Endothelial cell of umbilical vein (primary cell): ENCODE measurements around the gene RLN3. TPM values are rescaled to one million over a fixed set of nuclear protein-coding genes. Genes with fewer than 3 reads are reported as not detected.

ENCODE experiments used
- BruUV-seq: library from RNA; stranded (reverse); fragments of 400-500 nt; replicated peaks from 2 replicates; lab custom pipeline; 2021; lab: Mats Ljungman, UMichigan
- CTCF ChIA-PET: fragments of 300-600, 350-600 bp; sonication (Branson Sonifier 250); formaldehyde crosslinking; loops from one replicate; lab custom pipeline; 2021; ENCODE audit warnings: antibody characterized with exemption, inconsistent platforms; lab: Charles Lee
- POLR2A ChIA-PET: fragments of 300-600, 350-600 bp; sonication (Branson Sonifier 250); formaldehyde crosslinking; loops from one replicate; lab custom pipeline; 2021; ENCODE audit warnings: antibody characterized with exemption, inconsistent platforms; lab: Charles Lee
- DNase-seq: peaks from one replicate; pipeline ENCODE4 v3.0.0-alpha.2; 2011; ENCODE audit warnings: low read depth, low spot score
- FAIRE-seq: peaks from 2 replicates; lab custom pipeline; 2011; peaks lifted over from hg19 to GRCh38; lab: Jason Lieb, UNC
- H2AFZ ChIP-seq: 2 replicates; pipeline ENCODE4 v1.6.0; 2012; ENCODE audit warnings: low read depth, low read length, control low read depth, inconsistent platforms
- H3K27ac ChIP-seq: 2 replicates; pipeline ENCODE4 v1.5.1; 2011; ENCODE audit warnings: low read depth, mild to moderate bottlenecking, control low read depth, low read length, moderate library complexity; ENCODE audit not compliant: insufficient read depth
- H3K27me3 ChIP-seq, 2 experiments: 2 replicates each; pipeline versions ENCODE4 v1.6.0 to v1.6.1; 2011; ENCODE audit warnings: low read length in 2 of 2, mixed read lengths in 1 of 2; ENCODE audit not compliant: control insufficient read depth in 2 of 2, insufficient read depth in 2 of 2
- H3K36me3 ChIP-seq, 2 experiments: 2 replicates in 1 of 2; 3 replicates in 1 of 2; pipeline ENCODE4 v1.5.1; 2011; ENCODE audit warnings: low read length in 2 of 2, mild to moderate bottlenecking in 1 of 2, moderate library complexity in 1 of 2; ENCODE audit not compliant: control insufficient read depth in 2 of 2, insufficient read depth in 2 of 2; ENCODE audit errors: extremely low read depth in 1 of 2
- H3K4me1 ChIP-seq: 3 replicates; pipeline ENCODE4 v1.5.1; 2011; ENCODE audit warnings: mild to moderate bottlenecking, low read length; ENCODE audit not compliant: control insufficient read depth, insufficient read depth; ENCODE audit errors: extremely low read depth
- H3K4me2 ChIP-seq: 2 replicates; pipeline ENCODE4 v1.6.1; 2011; ENCODE audit warnings: low read length, control low read depth, mixed read lengths; ENCODE audit not compliant: insufficient read depth
- H3K4me3 ChIP-seq, 3 experiments: fragments of 200-600 bp in 1 of 3; sonication (generic), shearing (Covaris generic) in 1 of 3; replicated peaks in 1 of 3; 2 replicates each; pipeline ENCODE4 v1.5.1; 2011 to 2016; ENCODE audit warnings: control low read depth in 3 of 3, low read length in 3 of 3, mild to moderate bottlenecking in 2 of 3, inconsistent platforms in 1 of 3, low read depth in 1 of 3, moderate library complexity in 1 of 3; ENCODE audit not compliant: insufficient read depth in 1 of 3
- H3K79me2 ChIP-seq: 2 replicates; pipeline ENCODE4 v1.6.0; 2012; ENCODE audit warnings: low read length, inconsistent platforms; ENCODE audit not compliant: control insufficient read depth, insufficient read depth
- H3K9ac ChIP-seq: replicated peaks from 2 replicates; pipeline ENCODE3; 2011; ENCODE audit warnings: low read length, control low read depth; ENCODE audit not compliant: insufficient read depth; ENCODE audit errors: extremely low read depth
- H3K9me1 ChIP-seq: replicated peaks from 3 replicates; pipeline ENCODE4 v1.6.0; 2011; ENCODE audit warnings: mild to moderate bottlenecking, low read length; ENCODE audit not compliant: control insufficient read depth, insufficient read depth; ENCODE audit errors: extremely low read depth
- H3K9me3 ChIP-seq: replicated peaks from 2 replicates; pipeline ENCODE4 v1.5.1; 2012; ENCODE audit warnings: low read length, inconsistent platforms; ENCODE audit not compliant: control insufficient read depth, insufficient read depth
- H4K20me1 ChIP-seq: replicated peaks from 2 replicates; pipeline ENCODE3; 2011; ENCODE audit warnings: mild to moderate bottlenecking, low read length; ENCODE audit not compliant: control insufficient read depth, insufficient read depth; ENCODE audit errors: extremely low read depth
- CTCF ChIP-seq, 2 donors: IDR thresholded peaks; 1 replicate in 1 of 2; 2 replicates in 1 of 2; pipeline ENCODE4 v1.5.1; 2011; ENCODE audit warnings: low read length in 2 of 2, mild to moderate bottlenecking in 2 of 2, moderate library complexity in 2 of 2, control low read depth in 1 of 2, inconsistent platforms in 1 of 2, low read depth in 1 of 2; ENCODE audit not compliant: insufficient read depth in 1 of 2; ENCODE audit errors: extremely low read depth in 1 of 2
- EZH2 ChIP-seq: IDR thresholded peaks from 2 replicates; pipeline ENCODE4 v1.6.1; 2012; ENCODE audit warnings: borderline replicate concordance, low read depth, mild to moderate bottlenecking, moderate library complexity, low read length, inconsistent platforms; ENCODE audit not compliant: severe bottlenecking
- FOS ChIP-seq: IDR thresholded peaks from 2 replicates; pipeline ENCODE4 v1.6.1; 2011; ENCODE audit warnings: mild to moderate bottlenecking, low read length, moderate library complexity, borderline replicate concordance; ENCODE audit not compliant: insufficient read depth
- GATA2 ChIP-seq: IDR thresholded peaks from 2 replicates; pipeline ENCODE4 v1.7.0; 2011; ENCODE audit warnings: low read depth, mild to moderate bottlenecking, moderate library complexity, mixed read lengths, low read length; ENCODE audit not compliant: insufficient read length, insufficient read depth
- JUN ChIP-seq: IDR thresholded peaks from 2 replicates; pipeline ENCODE4 v1.6.1; 2011; ENCODE audit warnings: borderline replicate concordance, low read depth; ENCODE audit not compliant: insufficient read length, insufficient read depth
- MYC ChIP-seq: IDR thresholded peaks from one replicate; pipeline ENCODE4 v1.6.1; 2011; ENCODE audit warnings: mild to moderate bottlenecking, low read depth, low read length
- POLR2A ChIP-seq: IDR thresholded peaks from 2 replicates; pipeline ENCODE4 v1.6.1; 2012; ENCODE audit warnings: low read depth, mild to moderate bottlenecking, control low read depth, low read length
- POLR2AphosphoS5 ChIP-seq: IDR thresholded peaks from 2 replicates; pipeline ENCODE4 v1.6.1; 2012; ENCODE audit warnings: low read depth, mild to moderate bottlenecking, control low read depth, low read length, moderate library complexity; ENCODE audit not compliant: insufficient read depth
- dilution Hi-C: fragments of 300-500 bp; cut with MboI; formaldehyde crosslinking; loops from one replicate; pipeline ENCODE4 v1.15.0; 2019; ENCODE audit warnings: low sequenced_read_pairs; ENCODE audit not compliant: extremely low pct_ligation_motif_present
- intact Hi-C: fragments of 100-400 bp; cut with micrococcal nuclease; formaldehyde crosslinking; loops from one replicate; pipeline ENCODE4 v1.10.0; 2022
- polyA plus RNA-seq, 4 experiments: library from polyadenylated mRNA; depleted of rRNA in 3 of 4; stranded (reverse) in 3 of 4; unstranded in 1 of 4; fragments of >200 nt; gene quantifications; 2 replicates each; pipeline versions ENCODE4 v1.2.1 to v1.2.3, GENCODE V29; 2011 to 2012; ENCODE audit warnings: missing spikeins in 1 of 4
- total RNA-seq: library from RNA; stranded (reverse); gene quantifications from 2 replicates; pipeline ENCODE4 v1.2.3, GENCODE V29; 2021
- TF ChIP-seq, protein P1 (sequence below): IDR thresholded peaks from 2 replicates; pipeline ENCODE4 v1.6.1; 2011; ENCODE audit not compliant: insufficient read depth, insufficient read length

The RLN3 gene
- total and polyA plus RNA-seq, 2 donors (not counting 3 experiments of a cell fraction or from before 2014, with no cell fraction given): not detected

- TF ChIP-seq, protein P1, sequence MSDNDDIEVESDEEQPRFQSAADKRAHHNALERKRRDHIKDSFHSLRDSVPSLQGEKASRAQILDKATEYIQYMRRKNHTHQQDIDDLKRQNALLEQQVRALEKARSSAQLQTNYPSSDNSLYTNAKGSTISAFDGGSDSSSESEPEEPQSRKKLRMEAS: no peak
- TF ChIP-seq POLR2A (no peak), MYC (no peak), JUN (no peak), EZH2 (no peak), GATA2 (no peak), POLR2AphosphoS5 (no peak), FOS (no peak), CTCF (IDR thresholded peaks at IDR 0.05; ENCODE audit: extremely low read depth in 1 of 2, insufficient read depth in 1 of 2, low read depth in 1 of 2, low read length in 2 of 2) (no peak)
- Histone ChIP-seq H3K36me3 (no peaks in the 10 kb centered on the region), H3K4me2 (no peak within 1 kb of the TSS), H2AFZ (no peak within 1 kb of the TSS), H3K79me2 (no peaks in the 10 kb centered on the region), H3K4me1 (no peaks in the 10 kb centered on the region), H3K9me3 (no peaks in the 10 kb centered on the region), H3K9me1 (no peaks in the 10 kb centered on the region), H3K4me3 (no peak within 1 kb of the TSS), H4K20me1 (no peaks in the 10 kb centered on the region), H3K9ac (no peak within 1 kb of the TSS), H3K27ac (no peak within 1 kb of the TSS), H3K27me3 (peaks cover 7 to 8% of the 10 kb centered on the region in 2 experiments)
- FAIRE-seq (no peak), DNase-seq (no peak)
- dilution Hi-C loops (no loop called here), intact Hi-C loops (no loop called here)
- POLR2A ChIA-PET: no interaction called here
- BruUV-seq: no TSS peak
- CTCF ChIA-PET: interaction anchor here (1.6 to 3.4 kb wide), 2 partner anchors 15 to 68 kb away, joined by 4 to 58 read pairs; no protein-coding TSS in a partner anchor
Measured at GRCh38 chr19:14061751-14062557, 34.0 kb downstream of the RLN3 start, which contains the start of gene PALM3. Gene PALM3, minus strand, starts transcription at chr19:14062076. Its CDS starts 96 bp downstream, at chr19:14061980.
